Ishikawa (cell line): ENCODE results near the gene TKT.

Source experiments
- CEBPB ChIP-seq: IDR thresholded peaks from 2 replicates; pipeline ENCODE4 v1.6.1; 2012
- CREB1 ChIP-seq: IDR thresholded peaks from 2 replicates; pipeline ENCODE4 v1.6.1; 2012; ENCODE audit warnings: low read depth
- EGR1 ChIP-seq: IDR thresholded peaks from 2 replicates; pipeline ENCODE4 v1.6.1; 2012
- EP300 ChIP-seq: IDR thresholded peaks from 2 replicates; pipeline ENCODE4 v1.6.1; 2012; ENCODE audit warnings: borderline replicate concordance
- FOXM1 ChIP-seq: IDR thresholded peaks from 2 replicates; pipeline ENCODE4 v1.6.1; 2012; ENCODE audit warnings: low read depth, borderline replicate concordance
- NFIC ChIP-seq: IDR thresholded peaks from 2 replicates; pipeline ENCODE4 v1.6.1; 2012
- RAD21 ChIP-seq: IDR thresholded peaks from 2 replicates; pipeline ENCODE4 v1.6.1; 2012; ENCODE audit warnings: low read depth
- TAF1 ChIP-seq: IDR thresholded peaks from 2 replicates; pipeline ENCODE4 v1.6.1; 2012; ENCODE audit warnings: low read depth, mild to moderate bottlenecking
- TCF12 ChIP-seq: IDR thresholded peaks from 2 replicates; pipeline ENCODE4 v1.6.1; 2012; ENCODE audit warnings: low read depth
- TEAD4 ChIP-seq: IDR thresholded peaks from 2 replicates; pipeline ENCODE4 v1.6.1; 2012
- YY1 ChIP-seq: IDR thresholded peaks from 2 replicates; pipeline ENCODE4 v1.6.1; 2012; ENCODE audit warnings: low read depth
- ZBTB7A ChIP-seq: IDR thresholded peaks from 2 replicates; pipeline ENCODE4 v1.6.1; 2012; ENCODE audit warnings: low read depth
- TF ChIP-seq, protein P1 (sequence below): IDR thresholded peaks from 2 replicates; pipeline ENCODE4 v1.6.1; 2012; ENCODE audit warnings: low read depth, mild to moderate bottlenecking
- TF ChIP-seq, protein P2 (sequence below): IDR thresholded peaks from 2 replicates; pipeline ENCODE4 v1.6.1; 2012
- TF ChIP-seq, protein P3 (sequence below): IDR thresholded peaks from 2 replicates; pipeline ENCODE4 v1.6.1; 2012

Gene TKT

DNA sequence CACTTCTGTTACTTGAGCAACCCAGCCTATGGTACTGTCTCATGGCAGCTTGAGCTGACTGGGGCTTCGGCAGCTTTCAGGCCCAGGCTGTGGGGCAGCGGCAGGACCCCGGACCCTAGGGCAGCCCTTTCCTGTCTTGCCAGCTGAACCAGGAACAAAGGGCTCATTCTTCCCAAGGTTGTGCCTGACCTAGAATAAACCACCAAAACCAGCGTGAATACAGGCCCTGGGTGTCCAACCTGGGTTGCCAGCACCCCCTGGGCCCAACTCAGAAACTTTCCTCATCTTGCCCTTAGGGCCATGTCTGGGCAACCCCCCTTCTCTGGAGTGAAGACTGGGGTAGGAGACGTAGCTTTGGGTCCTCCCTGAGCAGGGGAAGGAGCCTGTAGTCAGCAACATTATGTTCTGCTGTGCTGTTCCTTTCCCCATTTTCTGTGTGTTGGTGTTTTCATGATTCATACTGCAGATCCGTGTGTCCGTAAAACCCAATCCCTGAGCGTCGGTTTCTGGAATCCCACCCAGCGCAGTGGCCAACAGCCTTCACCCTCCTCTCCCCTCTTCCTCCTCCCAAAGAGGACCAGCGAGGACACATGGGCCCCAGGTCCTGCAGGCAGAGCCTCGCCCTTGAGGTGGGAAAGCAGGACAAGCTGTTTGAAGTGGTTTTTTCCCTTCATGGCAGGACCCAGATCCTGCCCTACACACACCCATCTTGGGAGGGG lies 33.5 kb downstream of the TKT start:
- TF ChIP-seq FOXM1 = no peak
- TF ChIP-seq TEAD4 = no peak
- TF ChIP-seq, protein P1, sequence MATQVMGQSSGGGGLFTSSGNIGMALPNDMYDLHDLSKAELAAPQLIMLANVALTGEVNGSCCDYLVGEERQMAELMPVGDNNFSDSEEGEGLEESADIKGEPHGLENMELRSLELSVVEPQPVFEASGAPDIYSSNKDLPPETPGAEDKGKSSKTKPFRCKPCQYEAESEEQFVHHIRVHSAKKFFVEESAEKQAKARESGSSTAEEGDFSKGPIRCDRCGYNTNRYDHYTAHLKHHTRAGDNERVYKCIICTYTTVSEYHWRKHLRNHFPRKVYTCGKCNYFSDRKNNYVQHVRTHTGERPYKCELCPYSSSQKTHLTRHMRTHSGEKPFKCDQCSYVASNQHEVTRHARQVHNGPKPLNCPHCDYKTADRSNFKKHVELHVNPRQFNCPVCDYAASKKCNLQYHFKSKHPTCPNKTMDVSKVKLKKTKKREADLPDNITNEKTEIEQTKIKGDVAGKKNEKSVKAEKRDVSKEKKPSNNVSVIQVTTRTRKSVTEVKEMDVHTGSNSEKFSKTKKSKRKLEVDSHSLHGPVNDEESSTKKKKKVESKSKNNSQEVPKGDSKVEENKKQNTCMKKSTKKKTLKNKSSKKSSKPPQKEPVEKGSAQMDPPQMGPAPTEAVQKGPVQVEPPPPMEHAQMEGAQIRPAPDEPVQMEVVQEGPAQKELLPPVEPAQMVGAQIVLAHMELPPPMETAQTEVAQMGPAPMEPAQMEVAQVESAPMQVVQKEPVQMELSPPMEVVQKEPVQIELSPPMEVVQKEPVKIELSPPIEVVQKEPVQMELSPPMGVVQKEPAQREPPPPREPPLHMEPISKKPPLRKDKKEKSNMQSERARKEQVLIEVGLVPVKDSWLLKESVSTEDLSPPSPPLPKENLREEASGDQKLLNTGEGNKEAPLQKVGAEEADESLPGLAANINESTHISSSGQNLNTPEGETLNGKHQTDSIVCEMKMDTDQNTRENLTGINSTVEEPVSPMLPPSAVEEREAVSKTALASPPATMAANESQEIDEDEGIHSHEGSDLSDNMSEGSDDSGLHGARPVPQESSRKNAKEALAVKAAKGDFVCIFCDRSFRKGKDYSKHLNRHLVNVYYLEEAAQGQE = no peak
- TF ChIP-seq EP300 = no peak
- TF ChIP-seq TAF1 = no peak
- TF ChIP-seq, protein P2, sequence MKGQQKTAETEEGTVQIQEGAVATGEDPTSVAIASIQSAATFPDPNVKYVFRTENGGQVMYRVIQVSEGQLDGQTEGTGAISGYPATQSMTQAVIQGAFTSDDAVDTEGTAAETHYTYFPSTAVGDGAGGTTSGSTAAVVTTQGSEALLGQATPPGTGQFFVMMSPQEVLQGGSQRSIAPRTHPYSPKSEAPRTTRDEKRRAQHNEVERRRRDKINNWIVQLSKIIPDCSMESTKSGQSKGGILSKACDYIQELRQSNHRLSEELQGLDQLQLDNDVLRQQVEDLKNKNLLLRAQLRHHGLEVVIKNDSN = no peak
- no peak for TF ChIP-seq CEBPB
- TF ChIP-seq TCF12 = no peak
- no peak for TF ChIP-seq NFIC
- TF ChIP-seq RAD21 = no peak
- no peak for TF ChIP-seq CREB1
- no peak for TF ChIP-seq EGR1
- TF ChIP-seq, protein P3, sequence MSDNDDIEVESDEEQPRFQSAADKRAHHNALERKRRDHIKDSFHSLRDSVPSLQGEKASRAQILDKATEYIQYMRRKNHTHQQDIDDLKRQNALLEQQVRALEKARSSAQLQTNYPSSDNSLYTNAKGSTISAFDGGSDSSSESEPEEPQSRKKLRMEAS = no peak
- no peak for TF ChIP-seq YY1
- TF ChIP-seq ZBTB7A = no peak

DNA sequence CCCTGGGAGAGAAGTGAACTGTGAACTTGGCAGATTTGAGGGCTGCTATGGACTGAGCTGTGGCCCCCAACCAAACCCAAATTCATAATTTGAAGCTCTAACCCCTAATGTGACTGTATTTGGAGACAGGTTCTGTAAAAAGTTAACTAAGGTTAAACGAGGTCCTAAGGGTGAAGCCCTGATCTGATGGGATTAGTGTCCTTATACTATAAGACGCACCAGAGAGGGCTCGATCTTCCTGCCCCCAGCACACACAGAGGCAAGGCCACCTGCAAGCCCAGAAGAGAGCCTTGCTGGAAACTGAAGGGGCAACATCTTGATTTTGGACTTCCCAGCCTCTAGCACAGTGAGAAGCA lies 34.0 kb downstream of the TKT start:
- TF ChIP-seq RAD21 (no peak), ZBTB7A (no peak), TCF12 (no peak), YY1 (no peak), FOXM1 (no peak)
- TF ChIP-seq, protein P1 = no peak

DNA sequence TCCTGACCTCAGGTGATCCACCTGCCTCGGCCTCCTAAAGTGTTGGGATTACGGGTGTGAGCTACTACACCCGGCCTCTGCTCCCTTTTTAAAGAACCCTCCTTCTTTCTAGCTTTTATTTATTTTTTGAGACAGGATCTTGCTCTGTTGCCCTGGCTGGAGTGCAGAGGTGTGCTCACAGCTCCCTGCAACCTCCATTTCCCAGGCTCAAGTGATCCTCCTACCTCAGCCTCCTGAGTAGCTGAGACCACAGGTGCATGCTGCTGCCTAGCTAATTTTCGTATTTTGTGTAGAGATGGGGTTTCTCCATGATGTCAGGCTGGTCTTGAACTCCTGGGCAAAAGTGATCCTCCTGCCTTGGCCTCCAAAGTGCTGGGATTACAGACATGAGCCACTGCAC lies 34.5 kb downstream of the TKT start:
- TF ChIP-seq, protein P3 = no peak
- TF ChIP-seq EP300 (no peak), CEBPB (no peak), YY1 (no peak), TEAD4 (no peak), TCF12 (no peak), NFIC (no peak), RAD21 (no peak), FOXM1 (no peak), CREB1 (no peak), ZBTB7A (no peak), EGR1 (no peak), TAF1 (no peak)
- TF ChIP-seq, protein P1 = no peak
- TF ChIP-seq, protein P2 = no peak

DNA sequence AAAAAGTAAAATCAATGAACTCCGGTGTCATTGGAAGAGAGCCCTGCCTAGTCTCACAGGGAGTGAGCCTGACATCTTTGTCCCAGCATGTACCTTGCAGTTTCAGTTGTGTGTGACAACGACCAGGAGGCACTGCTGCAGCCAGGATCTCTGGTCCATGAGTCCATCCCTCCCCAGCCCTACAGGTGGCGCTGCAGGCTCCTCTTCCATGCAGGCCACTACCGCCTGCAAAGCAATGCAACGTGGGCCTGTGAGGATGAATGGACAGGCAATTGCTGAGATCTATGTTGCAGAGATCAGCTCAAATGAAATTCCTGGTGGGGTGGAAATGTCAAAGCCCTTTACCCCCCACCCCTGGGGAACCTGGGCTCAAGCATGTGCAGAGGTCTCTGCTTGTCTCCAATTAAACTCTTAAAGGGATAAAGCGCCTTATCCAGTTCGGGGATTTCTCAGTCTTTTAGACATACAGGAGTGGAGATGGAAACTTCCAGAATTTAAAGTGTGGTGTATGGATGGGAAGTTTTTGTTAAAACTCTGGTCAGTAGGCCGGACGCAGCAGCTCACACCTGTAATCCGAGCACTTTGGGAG lies 35.8 kb downstream of the TKT start:
- no peak for TF ChIP-seq CREB1
- peak; percentile 89 for TF ChIP-seq RAD21
- peak; percentile 30; the same call in 1 of the 2 replicates for TF ChIP-seq TCF12
- TF ChIP-seq, protein P3 = peak; percentile 61

DNA sequence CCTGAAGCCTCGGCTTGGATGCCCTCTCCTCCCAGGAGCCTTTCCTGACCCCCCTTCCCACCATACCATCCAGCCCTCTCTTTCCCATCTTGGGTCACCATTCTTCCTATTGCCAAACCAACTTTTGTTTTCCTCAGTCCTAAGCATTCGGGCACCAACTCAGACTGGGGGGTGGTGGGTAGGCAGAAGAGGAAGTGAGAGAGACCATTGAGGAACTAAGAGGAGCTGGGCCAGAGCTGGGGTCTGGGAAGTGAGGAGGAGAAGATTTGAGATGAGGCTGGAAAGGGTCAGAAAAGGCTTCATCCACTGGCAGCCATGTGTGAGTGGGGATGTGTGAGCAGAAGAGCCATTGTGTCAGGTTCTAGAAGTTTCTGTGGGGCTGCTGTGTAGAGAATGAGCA lies 37.7 kb downstream of the TKT start:
- TF ChIP-seq EP300 = no peak
- TF ChIP-seq TAF1 = no peak
- no peak for TF ChIP-seq NFIC
- TF ChIP-seq, protein P1 = no peak
- TF ChIP-seq RAD21 = no peak
- TF ChIP-seq FOXM1 = no peak
- no peak for TF ChIP-seq CREB1
- TF ChIP-seq, protein P2 = no peak
